NCI-H1930 (cell line): ENCODE results near the gene PLEKHG5.
"Not testable (repeated sequence)": the region's sequence is repeated elsewhere in the genome, so short reads cannot be mapped to it uniquely, and the experiment has no call there.

ENCODE experiments used
- DNase-seq, 2 experiments: peaks; one replicate each; lab custom pipeline; 2025; lab: John Stamatoyannopoulos, UW

Gene PLEKHG5

GRCh38 chr1:6461538-6462411 is 29.7 kb downstream of the PLEKHG5 start:
- no peak for DNase-seq

- no peak for DNase-seq
These were observed 30.4 kb downstream of the PLEKHG5 start for GRCh38 chr1:6461051-6461530.

GRCh38 chr1:6460301-6461050 is 31.0 kb downstream of the PLEKHG5 start:
- DNase-seq, result no peak

GRCh38 chr1:6459850-6460265 is 31.6 kb downstream of the PLEKHG5 start:
- DNase-seq, result no peak

- no peak for DNase-seq
These were observed 34.5 kb downstream of the PLEKHG5 start for GRCh38 chr1:6456800-6457466.

GRCh38 chr1:6455752-6456520 is 35.5 kb downstream of the PLEKHG5 start:
- DNase-seq, result not testable (repeated sequence)

- DNase-seq, result no peak
These were observed 36.4 kb downstream of the PLEKHG5 start for GRCh38 chr1:6454856-6455751.

GRCh38 chr1:6453895-6454855 is 37.3 kb downstream of the PLEKHG5 start:
- not testable (repeated sequence) for DNase-seq

GRCh38 chr1:6450943-6451373 is 40.5 kb downstream of the PLEKHG5 start:
- no peak for DNase-seq

GRCh38 chr1:6450486-6450885 is 41.0 kb downstream of the PLEKHG5 start:
- DNase-seq, result not testable (repeated sequence)

- DNase-seq, result no peak
These were observed 41.4 kb downstream of the PLEKHG5 start for GRCh38 chr1:6450005-6450450.

- DNase-seq, result peak; percentile 35 to 68
These were observed 42.5 kb downstream of the PLEKHG5 start for GRCh38 chr1:6448749-6449631.

- DNase-seq, result peak; percentile 83 to 86
These were observed 43.4 kb downstream of the PLEKHG5 start for GRCh38 chr1:6447818-6448748.

- DNase-seq, result peak; percentile 18 to 47
These were observed 44.2 kb downstream of the PLEKHG5 start for GRCh38 chr1:6447016-6447817.

- DNase-seq, result no peak
These were observed 44.8 kb downstream of the PLEKHG5 start for GRCh38 chr1:6446665-6447015.

- DNase-seq, result not testable (repeated sequence)
These were observed 45.5 kb downstream of the PLEKHG5 start for GRCh38 chr1:6445929-6446328.
